Left lobe of liver (tissue), 2 donors: Measurements from ENCODE around the gene PTAFR. TPM values are rescaled to one million over a fixed set of nuclear protein-coding genes. Genes with fewer than 3 reads are reported as not detected.

Source experiments
- ATAC-seq: fragments of 200-7000 bp; cut with Tn5 transposase; one replicate; pipeline ENCODE4 v1.9.1; 2020; ENCODE audit warnings: mild to moderate bottlenecking, moderate library complexity
- DNase-seq: peaks from one replicate; pipeline ENCODE4 v3.0.0-alpha.2; 2020; ENCODE audit warnings: low spot score
- total RNA-seq: library from RNA; stranded (reverse); gene quantifications from one replicate; pipeline ENCODE4 v1.2.1, GENCODE V29; 2021
- donor health status: DM: no; HTN: no; CAD: no; lungs with moderate emphysema.
- donor health status: DM: no; HTN: yes; CAD: no.

PTAFR gene
- total RNA-seq, 1 donor from 2014 or later, result 0.70 TPM

- no peak for DNase-seq
- ATAC-seq, result no peak
Observed at GRCh38 chr1:28178690-28179485, 2.4 kb upstream of the PTAFR start.

DNA sequence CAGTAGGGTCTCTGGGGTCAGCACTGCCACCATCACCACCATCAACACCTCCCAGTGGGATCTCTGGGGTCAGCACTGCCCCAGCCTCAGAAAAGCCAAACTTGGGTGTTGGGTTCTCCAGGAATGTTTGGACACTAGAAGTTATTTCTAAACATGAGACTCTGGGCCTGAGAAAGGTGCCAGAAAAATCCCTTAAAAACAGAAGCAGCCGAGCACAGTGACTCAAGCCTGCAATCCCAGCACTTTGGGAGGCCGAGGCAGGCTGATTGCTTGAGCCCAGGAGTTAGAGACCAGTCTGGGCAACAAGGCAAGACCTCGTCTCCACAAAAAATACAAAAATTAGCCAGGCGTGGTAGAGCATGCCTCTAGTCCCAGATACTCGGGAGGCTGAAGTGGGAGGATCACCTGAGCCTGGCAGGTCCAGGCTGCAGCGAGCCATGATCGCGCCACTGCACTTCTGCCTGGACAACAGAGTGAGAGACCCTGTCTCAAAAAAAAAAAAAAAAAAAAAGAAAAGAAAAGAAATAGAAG is 470 bp downstream of the PTAFR start:
- DNase-seq (no peak), ATAC-seq (no peak)

GRCh38 chr1:28173980-28174297 is 2.6 kb downstream of the PTAFR start:
- ATAC-seq (peak; percentile 32), DNase-seq (no peak)

DNA sequence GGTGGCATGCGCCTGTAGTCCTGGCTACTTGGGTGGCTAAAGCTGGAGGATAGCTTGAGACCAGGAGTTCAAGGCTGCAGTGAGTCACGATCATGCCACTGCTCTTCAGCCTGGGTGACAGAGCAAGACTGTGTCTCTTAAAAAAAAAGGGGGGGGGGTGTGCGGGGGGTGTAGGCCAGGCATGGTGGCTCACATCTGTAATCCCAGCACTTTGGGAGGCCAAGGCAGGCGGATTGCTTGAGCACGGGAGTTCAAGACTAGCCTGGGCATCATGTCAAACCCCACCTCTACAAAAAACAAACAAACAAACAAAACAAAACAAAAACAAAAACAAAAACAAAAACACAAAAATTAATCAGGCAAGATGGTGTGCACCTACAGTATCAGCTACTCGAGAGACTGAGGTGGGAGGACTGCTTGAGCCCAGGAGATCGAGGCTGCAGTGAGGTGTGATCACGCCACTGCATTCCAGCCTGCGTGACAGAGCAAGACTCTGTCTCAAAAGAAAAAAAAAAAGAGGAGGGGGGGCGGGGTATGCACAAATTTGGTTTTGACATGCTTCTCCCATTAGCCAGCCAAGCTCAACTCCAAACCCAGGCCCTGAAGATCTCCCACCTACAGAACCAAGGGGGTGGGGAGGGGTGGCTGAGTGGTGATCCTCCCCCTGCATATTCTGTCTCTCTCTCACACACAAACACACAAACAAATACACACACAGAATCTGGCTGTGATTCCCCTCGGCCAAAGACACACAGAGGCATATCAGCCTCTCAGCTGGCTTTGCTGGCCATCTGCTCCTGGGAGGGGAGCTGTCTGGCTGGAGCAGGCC is 3.1 kb downstream of the PTAFR start:
- no peak for DNase-seq
- ATAC-seq, result no peak

DNA sequence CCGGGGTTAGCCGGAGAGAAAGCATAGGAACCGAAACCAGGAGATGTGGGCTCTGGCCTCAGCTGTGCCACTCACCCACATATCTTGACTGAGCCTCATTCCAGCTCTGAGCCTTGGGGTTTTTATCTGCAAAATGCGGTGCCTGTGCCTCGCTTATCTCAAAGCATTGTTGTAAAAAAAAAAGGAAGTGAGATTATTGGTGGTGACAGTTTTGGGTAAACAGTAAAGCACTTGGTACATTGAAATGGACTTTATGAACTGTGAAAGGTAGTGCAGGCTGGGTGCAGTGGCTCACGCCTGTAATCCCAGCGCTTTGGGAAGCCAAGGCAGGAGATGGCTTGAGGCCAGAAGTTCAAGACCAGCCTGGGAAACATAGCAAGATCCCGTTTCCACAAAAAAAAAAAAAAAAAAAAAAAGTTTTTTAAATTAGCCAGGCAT is 3.8 kb downstream of the PTAFR start:
- ATAC-seq, result peak; percentile 63

DNA sequence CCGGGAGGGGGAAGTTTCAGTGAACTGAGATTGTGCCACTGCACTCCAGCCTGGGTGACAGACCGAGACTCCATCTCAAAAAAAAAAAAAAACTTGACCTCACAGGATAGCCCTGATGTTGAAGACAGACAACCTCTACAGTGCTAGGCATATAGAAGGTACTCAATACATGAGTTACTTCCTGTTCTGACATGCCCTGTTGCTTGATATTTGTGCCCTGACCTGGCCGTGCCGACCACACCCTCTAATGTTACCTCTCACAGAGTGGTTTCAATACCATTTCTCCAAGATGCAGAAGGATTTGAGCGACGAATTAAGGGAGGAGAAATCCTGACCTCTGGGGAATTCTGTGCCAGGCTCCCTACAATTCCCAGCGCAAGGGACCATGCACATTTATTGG is 5.2 kb downstream of the PTAFR start:
- no peak for ATAC-seq
- no peak for DNase-seq

More for the DNA sequence above, 3.8 kb downstream of the PTAFR start:
- no peak for DNase-seq

GRCh38 chr1:28170001-28170596 is 6.4 kb downstream of the PTAFR start:
- DNase-seq (no peak), ATAC-seq (no peak)

DNA sequence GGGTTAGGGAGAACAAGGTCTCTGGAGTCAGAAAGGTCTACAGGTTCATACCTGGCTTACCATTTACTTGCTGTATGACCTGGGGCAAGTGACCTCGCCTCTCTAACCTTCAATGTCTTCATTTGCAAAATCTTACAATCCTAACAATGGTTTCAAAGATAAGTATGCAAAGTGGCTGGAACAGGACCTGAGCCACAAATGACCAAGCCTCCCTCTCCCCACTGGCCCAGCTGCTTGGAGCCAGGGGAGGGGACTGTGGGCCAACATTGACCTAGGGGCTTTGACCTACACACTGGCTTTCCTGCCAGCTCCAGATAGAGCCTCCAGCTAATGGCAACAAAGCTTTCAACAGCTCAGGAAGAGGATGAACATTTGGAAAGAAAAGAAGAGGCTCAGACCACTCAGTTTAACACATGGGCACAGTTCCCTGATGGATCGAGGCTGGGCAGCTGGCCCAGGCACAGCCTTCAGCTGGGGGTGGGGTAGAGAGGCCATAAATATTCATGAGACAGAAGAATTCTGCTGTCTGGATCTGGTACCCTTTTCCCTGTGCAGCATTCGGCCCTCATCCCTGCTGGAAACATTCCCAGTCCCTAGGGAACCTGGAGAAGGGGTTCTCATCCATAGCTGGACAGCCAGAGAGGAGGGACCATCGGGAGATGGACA is 12.9 kb downstream of the PTAFR start:
- ATAC-seq (peak; percentile 23), DNase-seq (no peak)

- no peak for DNase-seq
- ATAC-seq, result peak; percentile 19
Observed at GRCh38 chr1:28162151-28162550, 14.3 kb downstream of the PTAFR start.

GRCh38 chr1:28161751-28162150 is 14.7 kb downstream of the PTAFR start:
- no peak for DNase-seq
- no peak for ATAC-seq

DNA sequence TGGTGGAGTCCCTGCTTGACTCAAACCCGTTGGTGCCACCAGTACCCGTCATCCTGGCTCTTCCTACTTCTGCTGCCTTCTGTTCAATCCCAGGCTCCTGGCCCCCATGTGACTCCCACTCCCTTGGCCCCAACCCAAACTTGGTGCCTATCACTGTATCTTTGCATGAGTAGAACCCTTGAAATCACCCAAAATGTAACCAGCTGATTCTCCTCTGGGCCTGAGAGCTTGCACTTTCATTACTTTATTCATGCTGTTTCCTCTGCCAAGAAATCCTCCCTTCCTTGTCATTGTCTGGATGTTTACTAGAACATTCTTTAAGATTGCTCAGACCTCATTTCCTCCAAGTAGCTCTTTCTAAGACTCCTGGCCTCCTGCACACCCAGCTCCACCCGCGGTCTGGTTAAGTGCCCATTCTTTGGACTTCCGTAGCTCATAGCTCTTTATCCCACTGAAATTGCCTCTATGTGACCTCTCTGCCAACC is 15.7 kb downstream of the PTAFR start:
- DNase-seq, result no peak
- peak; percentile 48 for ATAC-seq

DNA sequence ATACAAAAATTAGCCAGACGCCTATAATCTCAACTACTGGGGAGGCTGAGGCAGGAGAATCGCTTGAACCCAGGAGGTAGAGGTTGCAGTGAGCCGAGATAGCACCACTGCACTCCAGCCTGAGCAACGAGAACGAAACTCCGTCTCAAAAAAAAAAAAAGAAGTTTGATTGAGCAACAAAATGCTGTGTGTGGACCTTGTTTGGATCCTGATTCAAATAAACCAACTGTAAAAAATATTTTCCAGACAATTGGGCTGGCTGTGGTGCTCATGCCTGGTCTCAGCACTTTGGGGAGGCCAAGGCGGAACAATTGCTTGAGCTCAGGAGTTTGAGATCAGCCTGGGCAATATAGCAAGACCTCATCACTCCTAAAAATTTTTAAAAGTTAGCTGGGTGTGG is 16.8 kb downstream of the PTAFR start:
- no peak for ATAC-seq

DNA sequence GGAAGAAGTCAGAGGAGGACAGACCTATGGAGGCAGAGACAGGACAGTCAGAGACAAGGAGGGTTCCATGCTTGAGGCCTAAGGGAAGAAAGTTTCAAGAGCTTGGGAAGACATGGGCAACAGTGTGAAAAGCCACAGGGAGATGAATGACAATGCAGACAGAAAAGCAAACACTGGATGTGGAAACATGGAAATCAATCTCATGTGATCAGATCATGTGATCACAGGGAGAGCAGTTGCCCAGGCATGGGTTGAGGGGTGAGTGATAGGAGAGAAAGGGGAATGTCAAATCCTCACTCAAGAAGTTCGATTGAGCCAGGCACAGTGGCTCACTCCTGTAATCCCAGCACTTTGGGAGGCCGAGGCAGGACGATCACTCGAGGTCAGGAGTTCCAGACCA is 17.2 kb downstream of the PTAFR start:
- DNase-seq, result no peak
- no peak for ATAC-seq

More for the DNA sequence above, 16.8 kb downstream of the PTAFR start:
- DNase-seq, result no peak

DNA sequence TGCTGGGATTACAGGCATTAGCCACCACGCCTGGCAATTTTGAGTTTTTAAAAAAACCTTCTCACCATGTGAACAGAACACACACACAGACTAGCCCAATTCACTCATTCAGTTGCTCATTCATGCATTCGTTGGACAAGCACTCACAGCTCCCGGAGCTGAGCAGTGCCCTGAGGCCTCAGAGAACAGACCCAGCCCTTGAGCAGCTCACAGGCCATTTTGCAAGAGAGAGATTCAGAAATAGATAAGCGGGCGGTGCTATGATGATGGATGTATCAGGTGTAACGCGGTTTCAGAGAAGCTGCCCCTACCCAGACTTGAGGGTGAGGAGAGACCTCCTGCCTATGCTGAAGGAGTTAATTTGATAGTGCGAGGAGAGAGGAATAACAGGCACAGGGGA is 18.6 kb downstream of the PTAFR start:
- DNase-seq (no peak), ATAC-seq (no peak)

- DNase-seq, result no peak
- ATAC-seq, result no peak
Observed at GRCh38 chr1:28156821-28157220, 19.7 kb downstream of the PTAFR start.

DNA sequence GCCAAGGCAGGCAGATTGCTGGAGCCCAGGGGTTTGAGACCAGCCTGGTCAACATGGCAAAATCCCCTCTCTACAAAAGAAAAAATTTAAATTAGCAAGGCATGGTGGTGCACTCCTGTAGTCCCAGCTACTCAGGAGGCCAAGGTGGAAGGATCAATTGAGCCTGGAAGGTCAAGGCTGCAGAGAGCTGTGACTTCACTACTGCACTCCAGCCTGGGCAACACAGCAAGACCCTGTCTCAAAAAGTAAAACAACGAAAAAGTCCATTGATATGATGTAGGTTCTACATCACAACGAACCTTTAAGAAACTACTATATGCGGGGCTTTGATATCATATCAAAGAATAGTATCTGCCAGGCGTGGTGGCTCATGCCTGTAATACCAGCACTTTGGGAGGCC is 20.9 kb downstream of the PTAFR start:
- DNase-seq (no peak), ATAC-seq (no peak)

DNA sequence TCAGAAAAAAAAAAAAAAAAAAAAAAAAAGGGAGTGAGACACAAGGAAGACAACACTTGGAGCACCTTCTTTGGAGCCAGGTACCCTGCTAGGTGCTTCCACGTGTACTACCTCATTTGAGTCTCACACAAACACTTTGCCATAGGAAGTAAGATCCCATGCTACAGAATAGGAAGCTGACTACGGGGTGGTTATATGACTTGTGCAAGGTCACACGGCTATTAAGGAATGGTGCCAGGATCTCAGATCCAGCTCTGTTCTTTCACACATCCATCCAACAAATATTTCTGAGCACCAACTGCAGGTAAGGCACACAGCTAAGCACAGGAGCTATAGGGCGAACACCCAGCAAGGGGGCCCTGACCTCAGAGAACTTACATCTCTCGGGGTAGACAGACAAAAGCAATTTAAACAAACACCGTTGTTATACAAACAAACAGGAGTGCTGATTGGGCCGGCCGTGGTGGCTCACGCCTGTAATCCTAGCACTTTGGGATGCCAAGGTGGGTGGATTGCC is 22.4 kb downstream of the PTAFR start:
- no peak for DNase-seq
- ATAC-seq, result no peak

- no peak for ATAC-seq
Observed at GRCh38 chr1:28150125-28150780, 26.2 kb downstream of the PTAFR start.

DNA sequence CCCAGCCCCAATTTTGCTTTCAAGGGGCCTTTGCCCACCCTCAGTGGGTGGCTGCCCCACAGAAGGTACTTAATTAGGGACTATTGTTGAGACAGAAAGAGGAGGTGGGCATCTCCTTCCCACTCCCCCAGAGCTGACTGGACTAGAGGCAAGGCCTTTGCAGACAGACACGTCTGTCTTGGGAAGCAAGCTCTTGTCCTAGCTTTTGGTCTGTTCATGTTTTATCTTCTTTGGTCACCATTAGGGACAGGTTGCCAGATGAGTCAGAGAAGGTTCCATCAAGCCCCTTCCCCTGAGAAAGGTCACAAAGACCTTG is 27.7 kb downstream of the PTAFR start:
- no peak for ATAC-seq
- DNase-seq, result no peak

More at GRCh38 chr1:28150125-28150780, 26.2 kb downstream of the PTAFR start:
- DNase-seq, result no peak
